NCI-H2227 (cell line): ENCODE results near the gene HERPUD2.
"Not testable (repeated sequence)": the region's sequence is repeated elsewhere in the genome, so short reads cannot be mapped to it uniquely, and the experiment has no call there.

ENCODE experiments used
- DNase-seq: peaks from one replicate; lab custom pipeline; 2025; ENCODE audit not compliant: unreplicated experiment; lab: John Stamatoyannopoulos, UW

Gene HERPUD2

DNA sequence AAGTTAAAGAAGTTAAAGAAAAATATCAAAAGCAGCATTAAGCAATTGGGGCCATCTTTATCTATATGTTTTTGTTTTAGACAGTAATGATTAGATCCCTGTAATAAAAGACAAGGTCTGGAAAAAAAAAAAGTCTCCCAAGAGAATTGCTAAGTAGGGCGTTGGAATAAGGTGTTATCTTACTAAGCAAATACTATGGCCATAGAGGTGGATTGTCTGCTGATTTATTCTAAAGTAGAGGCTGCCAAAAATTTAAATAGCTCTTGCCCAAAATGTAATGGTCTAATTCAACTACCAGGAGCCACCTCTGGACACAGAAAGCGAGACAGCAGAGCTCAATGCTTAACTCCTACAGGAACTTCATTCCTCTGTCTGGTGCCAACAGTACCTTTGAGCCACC lies 71.6 kb downstream of the HERPUD2 start:
- DNase-seq = no peak

DNA sequence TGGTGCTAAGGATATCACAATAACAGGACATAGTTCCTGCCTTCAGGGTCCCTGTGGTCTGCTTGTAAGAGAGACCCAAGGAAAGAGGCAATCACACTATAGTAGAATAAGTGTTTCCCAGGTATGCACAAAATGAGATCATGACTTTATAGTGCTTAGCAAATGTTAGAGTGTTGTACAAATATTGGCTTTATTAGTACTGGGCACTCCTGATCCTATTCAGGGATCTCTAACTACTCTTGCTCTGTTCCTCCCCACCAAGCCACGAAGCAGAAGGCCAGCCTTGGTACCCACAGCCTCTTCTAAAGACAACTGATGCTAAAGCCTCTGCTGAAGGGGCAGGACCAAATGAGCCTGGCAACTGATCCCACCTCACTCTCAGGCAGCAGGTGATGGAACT lies 75.1 kb downstream of the HERPUD2 start:
- no peak for DNase-seq

DNA sequence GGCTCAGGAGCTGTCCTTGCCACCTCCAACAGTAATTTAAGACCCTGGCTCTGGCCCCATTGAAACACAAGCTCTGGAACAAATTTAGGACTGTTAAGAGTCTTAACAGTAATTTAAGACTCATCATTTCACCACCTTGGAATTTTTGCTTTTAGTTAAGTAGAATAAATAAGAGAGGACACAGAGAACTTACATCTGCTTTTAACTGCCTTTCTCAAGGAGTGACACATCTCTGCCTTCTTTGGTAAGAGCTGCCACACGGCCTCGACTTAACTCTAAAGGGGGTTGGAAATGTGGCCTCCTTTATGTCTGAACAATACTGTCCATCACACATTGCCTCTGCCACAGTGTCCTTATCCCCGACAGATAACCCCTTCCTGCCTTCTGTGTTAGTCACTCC lies 77.9 kb downstream of the HERPUD2 start:
- DNase-seq = no peak

DNA sequence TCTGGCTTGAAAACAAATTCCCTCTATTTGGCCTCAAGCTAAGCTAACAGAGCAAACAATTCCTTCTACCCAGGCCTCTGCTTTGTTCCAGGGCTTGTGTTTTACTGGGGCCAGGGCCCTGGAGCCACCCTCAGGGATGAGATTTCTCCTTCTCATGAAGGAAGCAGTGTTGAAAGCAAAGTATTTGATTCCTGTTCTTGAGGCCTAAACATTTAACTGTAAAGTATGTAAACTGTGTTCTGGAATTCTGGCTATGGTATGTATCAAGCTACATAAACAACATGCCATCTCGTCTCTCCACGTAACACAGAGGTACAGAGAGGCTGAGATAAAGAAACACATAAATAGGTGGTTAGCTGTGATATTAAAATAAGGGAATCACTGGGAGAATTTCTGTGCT lies 81.8 kb downstream of the HERPUD2 start:
- no peak for DNase-seq

DNA sequence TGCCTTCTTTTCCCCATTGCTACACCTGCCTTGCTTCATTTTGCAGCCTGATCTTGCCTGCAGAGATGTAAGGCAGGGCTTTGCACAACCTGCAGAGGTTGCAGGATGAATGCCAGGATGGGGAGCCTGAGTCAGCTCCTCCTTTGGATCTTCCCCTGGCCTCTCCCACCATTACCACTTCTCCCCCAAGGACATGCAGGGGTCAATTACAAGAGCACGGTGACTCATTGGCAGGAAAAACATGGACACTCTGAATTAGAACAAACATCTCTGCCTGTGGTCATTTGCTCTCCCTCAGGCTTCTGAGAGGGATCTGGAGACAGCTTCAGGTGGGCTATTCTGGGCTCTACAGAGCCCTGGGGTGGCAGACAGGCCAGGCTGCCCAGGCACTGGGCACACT lies 89.2 kb downstream of the HERPUD2 start:
- no peak for DNase-seq

DNA sequence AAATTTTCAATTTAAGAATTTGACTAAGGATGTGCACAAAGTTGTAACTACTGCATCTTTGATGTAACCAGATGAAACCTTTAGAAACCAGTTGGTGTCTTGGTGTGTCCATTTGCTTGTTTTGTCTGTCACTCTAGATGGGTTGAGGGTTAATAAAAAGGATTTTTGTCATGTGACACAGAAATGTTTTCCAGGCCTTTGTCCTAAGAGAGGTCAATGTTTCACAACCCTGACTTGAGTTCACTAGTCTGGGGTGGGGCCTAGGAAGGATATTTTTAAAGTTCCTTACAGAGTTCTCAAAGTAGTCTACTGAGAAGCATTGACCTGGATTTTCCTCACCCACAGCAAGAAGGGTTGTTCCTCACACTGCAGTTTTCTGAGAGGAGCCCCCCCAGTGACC lies 90.3 kb downstream of the HERPUD2 start:
- no peak for DNase-seq

DNA sequence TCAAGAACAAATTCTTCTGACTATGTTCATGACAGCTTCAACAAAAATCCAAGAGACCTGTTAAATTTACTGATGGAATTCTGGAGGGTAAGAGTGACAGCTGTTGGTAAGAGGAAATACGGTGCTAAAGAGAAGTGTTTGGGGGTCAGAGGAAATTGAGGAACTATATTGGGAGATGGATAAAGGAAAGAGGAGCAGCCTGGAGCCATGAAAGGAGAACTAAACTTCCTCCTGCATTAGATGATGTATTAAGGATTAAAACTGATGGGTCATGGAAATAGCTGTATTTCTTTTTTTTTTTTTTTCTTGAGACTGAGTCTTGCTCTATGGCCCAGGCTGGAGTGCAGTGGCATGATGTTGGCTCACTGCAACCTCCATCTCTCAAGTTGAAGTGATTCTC lies 95.3 kb downstream of the HERPUD2 start:
- DNase-seq = no peak

DNA sequence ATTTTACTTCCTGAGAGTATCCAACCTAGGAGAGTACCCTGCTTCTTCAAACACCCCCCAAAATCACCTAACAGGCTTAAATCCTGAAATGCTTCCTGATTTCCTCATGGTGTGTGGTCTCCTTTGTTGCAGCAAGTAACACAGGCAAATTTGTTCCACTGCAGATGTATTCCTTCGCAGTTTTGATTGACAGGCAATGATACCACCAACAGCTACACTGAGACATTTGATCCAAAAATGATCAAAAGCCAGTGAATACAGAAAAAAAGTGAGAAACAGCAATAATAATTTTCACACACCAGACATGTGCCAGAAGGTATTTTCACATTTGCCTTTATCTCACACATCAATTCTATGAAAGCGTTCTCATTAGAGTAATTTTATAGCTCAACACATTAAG lies 95.9 kb downstream of the HERPUD2 start:
- DNase-seq = no peak

DNA sequence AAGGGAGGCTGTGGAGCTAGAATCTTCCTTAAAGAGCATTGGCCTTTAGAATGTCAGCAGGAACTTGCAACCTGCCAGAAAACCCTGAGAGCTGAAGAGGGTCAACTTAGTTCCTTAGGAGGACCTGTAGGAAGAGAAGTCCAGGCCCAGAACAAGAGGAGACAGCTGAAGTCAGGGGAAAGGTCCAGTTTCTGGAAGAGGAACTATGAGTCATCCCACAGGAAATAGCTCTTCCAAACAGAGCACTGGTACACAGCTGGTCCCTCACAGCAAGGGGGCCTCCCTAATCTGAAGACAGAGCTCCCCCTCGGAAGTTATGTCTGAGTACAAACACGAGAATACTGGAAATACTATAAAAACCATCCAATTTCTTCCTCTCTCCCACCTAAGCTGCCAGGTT lies 98.9 kb downstream of the HERPUD2 start:
- DNase-seq = no peak

DNA sequence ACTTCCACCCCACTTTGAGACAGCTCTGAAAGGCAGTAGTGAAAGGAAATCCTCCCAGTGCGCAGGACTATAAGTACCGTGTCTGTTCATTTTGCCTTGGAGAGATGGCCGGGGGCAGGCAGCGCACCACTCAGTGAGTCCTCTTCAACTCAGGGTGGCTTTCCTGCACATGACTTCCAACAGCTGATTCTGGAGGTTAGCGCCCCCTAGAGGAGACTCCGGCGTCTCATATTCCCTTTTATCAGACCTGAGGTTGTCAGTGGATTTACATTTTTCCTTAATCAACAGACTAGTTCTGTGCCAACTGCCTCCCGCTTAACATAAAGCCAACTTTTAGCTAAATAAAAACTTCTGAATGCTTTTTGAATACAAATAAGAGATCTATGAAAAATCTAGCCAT lies 101.0 kb downstream of the HERPUD2 start:
- no peak for DNase-seq

DNA sequence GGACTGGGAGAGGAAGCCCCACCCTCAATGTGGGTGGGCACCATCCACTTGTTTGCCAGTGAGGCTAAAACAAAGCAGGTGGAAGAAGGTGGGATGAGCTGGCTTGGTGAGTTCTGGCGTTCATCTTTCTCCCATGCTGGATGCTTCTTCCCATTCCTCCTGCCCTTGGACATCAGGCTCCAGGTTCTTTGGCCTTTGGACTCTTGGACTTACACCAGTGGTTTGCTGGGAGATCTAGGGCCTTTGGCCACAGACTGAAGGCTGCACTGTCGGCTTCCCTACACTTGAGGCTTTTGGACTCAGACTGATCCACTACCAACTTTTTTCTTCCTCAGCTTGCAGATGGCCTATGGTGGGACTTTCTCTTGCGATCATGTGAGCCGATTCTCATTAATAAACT lies 106.3 kb downstream of the HERPUD2 start:
- no peak for DNase-seq

DNA sequence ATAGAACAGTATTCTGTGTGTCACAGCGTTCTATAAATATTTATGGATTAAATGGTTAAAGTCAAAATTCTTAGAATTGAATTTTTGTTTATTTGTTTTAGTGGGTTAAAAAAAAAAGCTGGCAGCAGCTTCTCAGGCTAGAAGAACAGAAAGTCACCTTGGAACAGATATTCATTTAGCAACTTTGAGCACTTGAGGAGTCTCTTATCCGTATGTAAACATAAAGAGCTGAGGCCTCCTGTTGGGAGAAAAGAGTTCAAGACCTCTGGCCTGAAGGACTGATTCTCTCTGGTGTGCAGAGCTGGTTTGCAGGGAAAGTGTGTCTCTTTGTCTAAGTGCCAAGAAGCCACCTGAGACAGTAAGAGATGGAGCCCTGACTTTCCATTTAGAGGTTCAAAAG lies 109.9 kb downstream of the HERPUD2 start:
- no peak for DNase-seq

DNA sequence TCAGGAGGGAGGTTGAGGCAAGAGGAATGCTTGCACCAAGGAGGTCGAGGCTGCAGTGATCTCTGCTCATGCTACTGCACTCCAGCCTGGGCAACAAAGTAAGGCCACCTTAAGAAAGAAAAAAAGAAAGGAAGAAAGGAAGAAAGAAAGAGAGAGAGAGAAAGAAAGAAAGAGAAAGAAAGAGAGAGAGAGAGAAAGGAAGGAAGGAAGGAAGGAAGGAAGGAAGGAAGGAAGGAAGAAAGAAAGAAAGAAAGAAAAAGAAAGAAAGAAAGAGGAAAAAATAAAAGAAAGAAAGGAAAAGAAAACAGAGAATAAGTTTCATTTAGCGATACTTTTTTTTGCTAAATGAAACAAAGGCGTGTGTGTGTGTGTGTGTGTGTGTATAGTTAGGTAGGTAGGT lies 110.4 kb downstream of the HERPUD2 start:
- not testable (repeated sequence) for DNase-seq
